ENCODE results near the gene GAS2. TPM values are rescaled to one million over a fixed set of nuclear protein-coding genes. Genes with fewer than 3 reads are reported as not detected.

The GAS2 gene
- total RNA-seq, 4 donors from 2014 or later = 0.54 to 2.1 (median 1.2) TPM

DNA sequence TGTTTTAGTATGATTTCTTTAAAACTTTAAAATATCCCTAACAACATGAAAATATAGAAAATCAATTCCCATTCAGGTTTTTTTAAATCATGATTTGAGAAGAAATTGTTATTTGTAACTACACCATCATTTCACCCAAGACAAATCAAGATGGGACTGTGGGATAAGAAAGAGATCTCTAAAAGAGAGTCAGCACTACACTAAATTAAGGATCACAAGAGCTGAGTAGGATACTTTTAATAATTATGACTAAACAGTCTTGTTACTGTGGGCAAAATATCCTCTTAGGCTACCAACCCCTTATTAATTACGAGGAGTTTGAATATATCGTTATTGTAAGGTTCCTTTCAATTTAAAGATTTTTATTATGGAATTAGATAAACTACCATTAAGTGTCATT is 3.0 kb downstream of the GAS2 start:
- intact Hi-C loops (cut with DNase I; ENCODE audit: low total_unique reads) = no loop called here

DNA sequence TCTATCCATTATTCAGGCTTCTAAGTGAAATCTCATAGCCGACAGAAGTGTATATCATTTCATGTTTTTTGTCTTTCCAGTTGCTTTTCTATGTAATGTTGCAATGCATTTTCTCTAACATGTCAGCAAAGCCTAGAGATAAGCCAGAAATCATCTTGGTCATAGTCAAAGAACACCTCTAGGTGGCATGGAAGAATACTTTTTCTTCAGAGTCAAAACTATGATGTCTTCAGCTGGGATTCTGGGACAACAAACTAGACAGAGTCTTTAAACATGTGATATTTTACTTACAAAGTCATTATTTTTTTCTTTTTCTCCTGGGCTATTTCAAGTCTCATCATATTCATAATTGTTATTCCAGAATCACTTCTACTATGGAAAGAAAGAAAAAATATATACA is 4.4 kb downstream of the GAS2 start:
- TF ChIP-seq, protein P1, sequence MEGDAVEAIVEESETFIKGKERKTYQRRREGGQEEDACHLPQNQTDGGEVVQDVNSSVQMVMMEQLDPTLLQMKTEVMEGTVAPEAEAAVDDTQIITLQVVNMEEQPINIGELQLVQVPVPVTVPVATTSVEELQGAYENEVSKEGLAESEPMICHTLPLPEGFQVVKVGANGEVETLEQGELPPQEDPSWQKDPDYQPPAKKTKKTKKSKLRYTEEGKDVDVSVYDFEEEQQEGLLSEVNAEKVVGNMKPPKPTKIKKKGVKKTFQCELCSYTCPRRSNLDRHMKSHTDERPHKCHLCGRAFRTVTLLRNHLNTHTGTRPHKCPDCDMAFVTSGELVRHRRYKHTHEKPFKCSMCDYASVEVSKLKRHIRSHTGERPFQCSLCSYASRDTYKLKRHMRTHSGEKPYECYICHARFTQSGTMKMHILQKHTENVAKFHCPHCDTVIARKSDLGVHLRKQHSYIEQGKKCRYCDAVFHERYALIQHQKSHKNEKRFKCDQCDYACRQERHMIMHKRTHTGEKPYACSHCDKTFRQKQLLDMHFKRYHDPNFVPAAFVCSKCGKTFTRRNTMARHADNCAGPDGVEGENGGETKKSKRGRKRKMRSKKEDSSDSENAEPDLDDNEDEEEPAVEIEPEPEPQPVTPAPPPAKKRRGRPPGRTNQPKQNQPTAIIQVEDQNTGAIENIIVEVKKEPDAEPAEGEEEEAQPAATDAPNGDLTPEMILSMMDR (IDR thresholded peaks at IDR 0.05) = no peak
- no peak for TF ChIP-seq POLR2A (IDR thresholded peaks at IDR 0.05)
- intact Hi-C loops (cut with DNase I; ENCODE audit: low total_unique reads) = no loop called here
- H3K4me3 ChIP-seq (ENCODE audit: low read depth, poor library complexity, severe bottlenecking) = no peak overlapping the region
- DNase-seq (ENCODE audit: low spot score in 2 of 2) = no peak
- 90 to 91% methylated on average over 1 of the region's 1 CpG for WGBS, 2 donors

More for the DNA sequence above, 3.0 kb downstream of the GAS2 start:
- DNase-seq (ENCODE audit: low spot score in 2 of 2) = no peak
- TF ChIP-seq, protein P1 (IDR thresholded peaks at IDR 0.05) = no peak
- TF ChIP-seq POLR2A (IDR thresholded peaks at IDR 0.05) = no peak
- no peak overlapping the region for H3K4me3 ChIP-seq (ENCODE audit: low read depth, poor library complexity, severe bottlenecking)
- WGBS, 2 donors = 86 to 95% methylated on average over 2 of the region's 2 CpGs

DNA sequence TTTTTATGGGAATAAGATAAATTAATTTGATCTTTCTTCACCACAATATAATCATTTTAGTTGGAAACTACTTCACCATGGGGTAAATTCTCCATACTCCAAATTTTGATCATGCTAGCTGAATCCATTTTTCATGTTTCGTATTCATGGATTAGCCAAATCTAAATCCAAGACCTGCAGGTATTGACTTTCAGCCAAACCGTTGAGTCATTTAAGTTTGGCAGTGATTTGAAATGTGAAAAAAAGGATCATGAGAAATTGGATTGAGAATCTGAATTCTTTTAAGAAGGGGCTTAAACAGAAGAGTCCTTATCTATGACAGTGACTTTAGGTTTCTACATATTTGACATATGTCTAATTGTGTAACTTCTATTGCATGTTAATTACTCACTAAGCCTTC is 5.3 kb downstream of the GAS2 start:
- H3K4me3 ChIP-seq (ENCODE audit: low read depth, poor library complexity, severe bottlenecking) = no peak overlapping the region
- DNase-seq (ENCODE audit: low spot score in 2 of 2) = no peak
- TF ChIP-seq, protein P1 (IDR thresholded peaks at IDR 0.05) = no peak
- TF ChIP-seq POLR2A (IDR thresholded peaks at IDR 0.05) = no peak
- 32 to 49% methylated on average over 2 of the region's 2 CpGs for WGBS, 2 donors
- intact Hi-C loops (cut with DNase I; ENCODE audit: low total_unique reads) = no loop called here

DNA sequence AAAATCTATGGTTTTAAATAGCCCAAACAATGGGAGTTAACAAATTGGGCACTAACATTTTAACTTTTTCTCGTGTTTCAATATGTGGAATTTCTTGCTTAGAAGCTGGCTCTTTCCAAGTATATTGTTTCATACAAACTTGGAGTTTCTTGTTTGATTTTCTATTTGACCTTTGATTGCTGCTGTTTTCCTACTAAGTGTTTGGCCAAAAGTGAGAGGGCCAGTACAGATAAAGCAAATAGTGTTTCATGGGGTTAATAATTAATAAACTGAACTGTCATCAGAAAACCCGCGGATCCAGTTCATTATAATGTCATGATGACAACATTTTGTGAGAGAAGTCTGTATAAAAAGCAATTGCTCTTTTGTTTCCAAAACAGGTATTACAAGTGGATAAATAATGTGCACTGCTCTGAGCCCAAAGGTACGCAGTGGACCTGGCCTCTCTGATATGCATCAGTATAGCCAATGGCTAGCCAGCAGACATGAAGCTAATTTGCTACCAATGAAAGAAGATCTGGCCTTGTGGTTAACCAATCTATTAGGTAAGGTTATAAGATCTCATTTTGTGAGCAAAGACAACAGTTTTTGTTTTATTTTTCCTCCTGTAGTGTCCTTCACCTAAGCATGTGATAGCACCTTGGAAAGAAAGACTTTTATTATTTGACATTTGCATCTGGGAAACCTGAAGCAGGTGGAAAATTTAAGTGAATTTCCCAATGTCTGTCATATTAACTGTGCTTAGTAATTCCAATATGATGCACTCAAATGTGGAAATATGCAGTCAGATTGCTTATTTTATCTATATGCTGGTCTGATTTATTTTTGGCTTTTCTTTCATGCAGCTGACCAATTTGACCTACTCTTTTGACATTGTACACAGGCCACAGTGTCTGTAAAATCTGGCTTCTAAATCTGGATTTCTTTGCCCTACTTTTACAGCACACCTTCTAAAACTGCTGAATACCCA is 8.3 kb downstream of the GAS2 start:
- DNase-seq (ENCODE audit: low spot score in 2 of 2) = no peak
- WGBS, 2 donors = 57 to 71% methylated on average over 4 of the region's 4 CpGs
- H3K4me3 ChIP-seq (ENCODE audit: low read depth, poor library complexity, severe bottlenecking) = no peak overlapping the region
- intact Hi-C loops (cut with DNase I; ENCODE audit: low total_unique reads) = no loop called here
- TF ChIP-seq, protein P1 (IDR thresholded peaks at IDR 0.05) = no peak
- no peak for TF ChIP-seq POLR2A (IDR thresholded peaks at IDR 0.05)

DNA sequence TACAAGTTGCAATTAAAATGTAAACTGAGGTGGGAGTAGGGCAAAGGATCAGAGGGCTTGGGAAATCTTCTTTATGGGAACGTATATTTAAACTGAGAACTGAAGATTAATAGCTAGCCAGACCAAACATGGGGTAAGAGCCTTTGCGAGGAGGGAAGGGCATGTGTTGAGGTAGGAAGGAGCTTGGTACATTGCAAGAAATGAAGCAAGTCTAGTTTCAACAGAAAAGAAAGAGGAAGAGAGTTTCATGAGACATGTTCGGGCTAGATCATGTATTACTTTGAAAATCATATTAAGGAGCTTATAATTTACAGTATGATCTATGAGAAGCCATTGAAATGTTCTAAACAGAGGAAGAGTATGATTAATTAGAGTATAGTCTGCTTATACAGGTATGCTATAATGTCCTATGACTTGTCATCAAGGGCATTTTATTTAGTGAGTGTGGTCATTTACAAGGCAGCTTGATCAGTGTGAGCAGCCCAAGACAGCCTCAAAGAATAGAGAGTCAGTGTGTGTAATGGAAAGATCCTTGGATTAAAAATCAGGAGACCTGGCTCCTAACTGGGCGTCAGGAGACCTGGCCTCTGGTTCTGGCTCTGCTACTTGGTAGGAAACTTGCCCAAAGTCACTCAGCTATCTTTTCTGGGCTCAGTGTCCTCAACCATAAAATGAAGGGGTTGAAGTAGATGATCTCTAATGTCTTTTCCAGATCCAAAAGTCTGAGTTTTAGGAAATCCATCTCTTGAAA is 10.9 kb downstream of the GAS2 start:
- no peak overlapping the region for H3K4me3 ChIP-seq (ENCODE audit: low read depth, poor library complexity, severe bottlenecking)
- WGBS, 2 donors = 53 to 58% methylated on average over 4 of the region's 4 CpGs
- TF ChIP-seq, protein P1 (IDR thresholded peaks at IDR 0.05) = no peak
- TF ChIP-seq POLR2A (IDR thresholded peaks at IDR 0.05) = no peak
- intact Hi-C loops (cut with DNase I; ENCODE audit: low total_unique reads) = no loop called here
- DNase-seq (ENCODE audit: low spot score in 2 of 2) = no peak
